K562 (cell line): ENCODE data around the gene PATJ.

Experiments
- GTF2E2 ChIP-seq: fragments of 200-800 bp; sonication (Bioruptor generic); IDR thresholded peaks from 2 replicates; pipeline ENCODE4 v1.6.1; 2016; ENCODE audit warnings: missing genetic modification characterization, missing compliant biosample characterization
- HDAC6 ChIP-seq: IDR thresholded peaks from 2 replicates; pipeline ENCODE4 v1.6.1; 2012; ENCODE audit warnings: low read depth, mild to moderate bottlenecking, control low read depth, inconsistent platforms, low read length, moderate library complexity
- MCM2 ChIP-seq: fragments of 450-650 bp; IDR thresholded peaks from 2 replicates; pipeline ENCODE4 v1.6.1; 2017; ENCODE audit warnings: low read depth, mild to moderate bottlenecking
- MCM3 ChIP-seq: fragments of 450-650 bp; IDR thresholded peaks from 2 replicates; pipeline ENCODE4 v1.6.1; 2016
- POLR2AphosphoS2 ChIP-seq: IDR thresholded peaks from 2 replicates; pipeline ENCODE4 v1.6.1; 2012; ENCODE audit warnings: low read length, improper control_type of control experiment
- SP1 ChIP-seq: sonication (generic); formaldehyde crosslinking; IDR thresholded peaks from 2 replicates; pipeline ENCODE4 v1.8.1; 2022; ENCODE audit warnings: mild to moderate bottlenecking, missing genetic modification reagents
- ZNF140 ChIP-seq: fragments of 250-450 bp; sonication (Bioruptor Pico); IDR thresholded peaks from 2 replicates; pipeline ENCODE4 v1.8.0; 2021; ENCODE audit warnings: moderate library complexity, mild to moderate bottlenecking, inconsistent platforms

- TF ChIP-seq MCM2 (no peak), ZNF140 (no peak), MCM3 (no peak), SP1 (CRISPR knock-in tag) (no peak), HDAC6 (no peak), GTF2E2 (tag) (no peak), POLR2AphosphoS2 (no peak)
Measured at GRCh38 chr1:62111084-62111483, 368.8 kb downstream of the PATJ start.
